Measurements from ENCODE around the gene CSTPP1.
"Not testable (repeated sequence)": the region's sequence is repeated elsewhere in the genome, so short reads cannot be mapped to it uniquely, and the experiment has no call there.

Gene CSTPP1

DNA sequence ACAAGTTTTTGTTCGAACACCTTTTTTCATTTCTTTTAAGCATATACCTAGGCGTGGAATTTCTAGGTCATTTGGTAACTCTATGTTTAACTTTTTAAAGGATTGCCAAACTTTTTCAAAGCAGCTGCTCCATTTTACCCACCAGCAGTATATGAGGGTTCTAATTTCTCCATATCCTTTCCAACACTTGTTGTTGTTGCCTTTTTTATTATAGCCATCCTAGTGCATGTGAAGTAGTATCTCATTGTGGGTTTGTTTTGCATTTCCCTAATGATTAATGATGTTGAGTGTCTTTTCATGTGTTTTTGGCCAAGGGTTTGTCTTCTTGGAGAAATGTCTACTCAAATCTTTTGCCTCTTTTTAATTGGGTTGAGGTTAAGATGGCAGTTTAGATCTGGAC is 24.5 kb downstream of the CSTPP1 start:
- DNase-seq: no peak

DNA sequence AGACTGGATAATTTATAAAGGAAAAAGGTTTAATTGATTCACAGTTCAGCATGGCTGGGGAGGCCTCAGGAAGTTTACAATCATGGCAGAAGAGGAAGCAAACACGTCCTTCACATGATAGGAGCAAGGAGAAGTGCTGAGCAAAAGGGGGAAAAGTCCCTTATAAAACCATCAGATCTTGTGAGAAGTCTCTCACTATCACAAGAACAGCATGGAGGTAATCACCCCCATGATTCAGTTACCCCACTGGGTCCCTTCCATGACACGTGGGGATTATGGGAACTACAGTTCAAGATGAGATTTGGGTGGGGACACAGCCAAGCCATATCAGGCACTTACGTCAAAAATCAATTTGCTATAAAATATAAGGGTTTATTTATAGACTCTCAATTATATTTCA is 25.3 kb downstream of the CSTPP1 start:
- DNase-seq: not testable (repeated sequence)

DNA sequence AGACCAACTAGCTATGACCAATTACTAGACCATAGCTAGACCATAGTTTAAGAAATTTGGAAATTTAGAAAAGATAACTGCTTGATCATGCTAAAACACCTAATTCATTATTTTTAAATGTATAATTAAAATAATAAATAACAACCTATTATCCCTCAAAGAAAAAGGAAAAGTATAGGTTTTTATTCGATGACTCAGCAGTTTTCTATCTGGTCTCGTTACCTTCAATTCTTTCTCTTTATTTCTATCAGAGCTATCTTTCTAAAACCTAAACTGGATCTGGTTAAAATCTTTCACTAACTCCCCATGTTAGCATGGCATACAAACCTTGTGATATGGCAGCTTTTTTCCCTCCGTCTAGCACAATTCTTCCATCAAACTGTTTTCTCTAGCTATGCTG is 27.3 kb downstream of the CSTPP1 start:
- DNase-seq: no peak

DNA sequence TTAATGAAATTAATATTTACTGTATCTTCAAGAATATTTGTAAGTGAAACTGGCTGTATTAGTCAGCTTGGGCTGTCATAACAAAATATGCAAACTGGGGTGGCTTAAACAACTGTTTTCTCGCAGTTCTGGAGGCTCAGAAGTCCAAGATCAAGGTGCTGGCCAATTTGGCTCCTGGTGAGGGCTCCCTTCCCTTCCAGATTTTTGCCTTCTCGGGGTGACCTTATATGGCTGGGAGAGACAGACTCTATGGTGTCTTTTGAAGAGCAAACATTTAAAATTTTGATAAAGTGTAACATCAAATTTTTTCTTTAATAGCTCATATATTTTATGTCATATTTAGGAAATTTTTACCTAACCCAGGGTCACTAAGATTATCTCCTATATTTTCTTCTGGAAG is 30.2 kb downstream of the CSTPP1 start:
- no peak for DNase-seq

DNA sequence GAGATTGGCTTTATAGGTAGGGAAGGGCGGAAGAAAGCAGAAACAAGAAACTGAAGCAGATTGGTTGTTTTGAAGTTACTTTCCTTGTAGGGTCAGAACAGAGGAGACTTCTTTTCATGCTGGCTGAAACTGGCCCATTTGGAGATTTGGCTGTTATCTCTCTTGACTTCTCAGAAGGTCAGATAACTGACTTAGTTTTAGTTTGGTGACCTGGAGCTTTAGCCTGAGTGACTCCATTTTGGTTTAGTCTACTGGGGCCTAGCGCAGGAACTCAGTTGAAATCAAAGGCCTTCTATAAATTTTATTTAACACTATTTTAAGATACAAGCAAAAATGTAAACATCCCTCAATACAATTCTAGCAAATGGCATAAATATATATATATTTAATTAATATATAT is 31.4 kb downstream of the CSTPP1 start:
- DNase-seq: no peak

DNA sequence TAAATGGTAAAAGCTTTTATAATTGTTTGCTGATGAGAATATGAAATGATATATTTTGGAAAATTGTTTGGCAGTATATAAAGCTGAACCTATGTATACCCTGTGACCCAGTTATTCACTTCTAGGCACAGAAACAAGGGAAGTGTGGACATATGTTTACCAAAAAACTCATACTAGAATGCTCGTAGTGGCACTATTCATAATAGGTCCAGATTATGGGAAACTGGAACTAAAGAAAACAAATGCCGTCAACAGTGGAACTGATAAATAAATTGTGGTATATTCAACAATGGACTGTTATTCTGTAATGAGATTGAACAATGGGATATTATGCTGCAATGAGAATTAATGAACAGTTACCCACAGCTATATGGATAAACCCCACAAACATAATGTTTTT is 32.8 kb downstream of the CSTPP1 start:
- no peak for DNase-seq

DNA sequence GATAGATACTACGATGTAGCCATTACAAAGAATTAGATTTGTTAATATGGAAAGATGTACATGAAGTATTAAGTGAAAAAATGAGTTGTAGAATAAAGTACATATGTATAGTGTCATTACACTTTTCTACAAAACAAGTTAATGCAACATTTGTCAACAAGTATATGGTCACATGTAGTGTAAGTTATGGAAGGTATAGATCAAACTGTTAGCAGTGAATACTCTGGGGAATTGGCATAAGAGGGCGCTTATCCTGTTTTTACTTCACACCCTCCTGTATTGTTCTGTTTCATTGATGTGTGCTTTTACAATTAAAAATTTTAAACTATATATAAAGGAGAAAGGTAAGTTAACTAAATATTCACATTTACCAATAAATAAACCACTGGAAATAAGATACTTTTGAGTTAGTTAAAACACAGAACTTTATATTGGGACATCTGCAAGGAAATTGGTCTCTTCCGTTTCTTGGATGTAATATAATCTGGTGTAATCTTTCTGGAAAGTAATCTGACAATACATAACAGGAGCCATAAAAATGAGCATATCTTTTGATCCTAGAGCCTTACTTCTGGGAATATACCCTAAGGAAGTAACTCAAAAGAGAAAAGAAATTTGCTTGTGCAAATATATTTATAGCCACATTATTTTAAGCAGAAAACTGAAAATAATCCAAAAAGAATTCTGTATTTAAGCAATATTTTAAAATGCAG is 34.5 kb downstream of the CSTPP1 start:
- DNase-seq: no peak

DNA sequence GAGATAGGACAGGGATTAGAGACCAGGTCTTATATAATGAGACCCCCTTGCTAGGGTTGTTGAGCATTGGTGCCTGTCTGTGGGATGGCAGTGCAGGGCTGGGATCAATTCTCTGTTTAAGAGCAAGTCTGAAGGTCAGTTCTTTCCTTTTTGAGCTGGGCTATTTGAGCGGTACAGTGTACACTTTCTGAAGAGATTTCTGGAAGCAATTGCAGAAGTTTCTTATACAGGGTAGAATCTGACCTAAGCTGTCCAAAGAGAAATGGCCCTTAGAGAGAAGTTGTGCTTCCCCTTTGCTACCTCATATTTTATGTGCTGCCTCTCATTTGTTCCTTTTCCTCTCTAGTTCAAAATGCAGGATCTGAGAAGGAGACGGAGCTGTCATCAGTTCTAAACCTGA is 35.8 kb downstream of the CSTPP1 start:
- DNase-seq: no peak

DNA sequence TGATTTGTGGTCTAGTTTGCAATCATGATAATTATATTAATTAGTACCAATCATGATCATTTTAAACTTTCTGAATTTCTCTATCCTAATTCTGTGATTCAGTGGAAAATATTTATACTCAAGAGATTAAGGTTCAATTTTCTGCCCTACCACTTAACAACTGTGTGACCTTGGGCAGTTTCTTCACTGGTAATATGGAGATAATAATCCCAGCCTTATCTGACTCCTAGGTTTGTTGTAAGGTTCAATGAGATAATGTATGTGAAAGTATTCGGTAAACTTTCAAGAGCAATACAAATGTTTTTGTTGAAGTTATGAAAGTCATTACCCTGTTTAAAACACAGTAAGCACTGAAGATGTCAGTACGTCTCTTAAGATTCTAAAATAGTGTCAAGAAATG is 36.3 kb downstream of the CSTPP1 start:
- no peak for DNase-seq

DNA sequence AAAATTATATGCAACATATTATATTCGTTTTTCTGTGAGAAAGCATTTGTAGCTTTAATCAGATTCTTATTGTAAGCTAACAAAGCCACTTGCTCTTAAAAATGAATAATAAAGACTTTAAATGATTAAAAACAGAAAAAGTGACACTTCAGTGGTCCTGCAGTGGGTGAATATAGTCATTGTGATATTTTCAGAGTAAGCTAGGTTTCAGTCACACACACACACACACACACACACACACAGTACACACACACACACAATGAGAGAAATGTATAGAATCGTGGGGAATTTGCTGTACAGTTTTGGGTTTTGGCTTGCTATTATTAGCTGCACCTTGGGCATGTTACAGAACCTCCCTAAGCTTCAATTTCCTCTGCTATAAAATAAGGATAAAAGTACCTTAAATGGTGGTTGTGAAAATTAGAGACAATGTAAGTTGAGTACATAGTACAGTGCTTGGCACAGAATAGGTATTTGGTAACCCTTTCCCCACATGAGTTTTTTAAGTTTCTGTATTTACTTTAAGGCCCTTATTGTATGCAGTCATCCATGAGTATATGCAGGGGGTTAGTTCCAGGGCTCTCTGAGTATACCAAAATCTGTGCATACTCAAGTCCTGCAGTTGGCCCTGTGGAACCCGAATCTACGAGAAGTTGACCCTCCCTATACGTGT is 39.8 kb downstream of the CSTPP1 start:
- no peak for DNase-seq

DNA sequence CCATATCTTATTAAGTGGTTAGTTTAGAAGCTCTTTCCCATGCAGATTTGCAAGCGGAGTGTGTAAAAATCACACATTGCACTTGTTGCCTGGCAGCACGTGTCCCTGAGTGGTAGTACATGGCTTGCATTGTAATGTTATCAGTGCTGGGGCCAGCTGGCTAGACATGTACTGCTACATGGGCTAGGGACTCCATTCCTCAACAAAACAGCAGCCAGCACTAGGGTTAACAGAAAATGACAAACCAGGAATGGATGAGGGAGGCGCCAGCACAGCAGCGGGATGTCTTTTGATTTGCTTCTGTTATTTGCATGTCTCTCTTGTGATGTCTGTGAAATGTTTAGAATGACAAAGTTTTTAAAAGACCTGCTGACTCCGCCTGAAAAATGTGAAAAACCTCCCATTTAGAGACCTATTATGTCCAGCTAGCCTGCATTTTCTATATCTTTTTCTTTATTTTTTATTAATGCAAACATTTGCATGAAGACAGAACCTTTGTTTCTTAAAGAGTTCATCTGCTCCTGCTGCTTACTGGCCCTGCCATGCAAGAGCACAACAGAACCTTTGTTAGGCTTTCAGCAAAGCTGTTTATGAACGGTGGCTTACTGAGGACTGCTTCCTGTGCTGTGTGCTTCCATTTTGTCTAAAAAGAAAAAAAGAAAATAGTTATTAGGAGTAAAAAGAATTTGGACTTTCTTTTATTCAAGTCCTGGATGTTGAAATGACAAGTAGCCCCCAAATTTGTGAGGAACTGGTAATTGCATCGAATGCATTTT is 40.7 kb downstream of the CSTPP1 start:
- no peak for DNase-seq

DNA sequence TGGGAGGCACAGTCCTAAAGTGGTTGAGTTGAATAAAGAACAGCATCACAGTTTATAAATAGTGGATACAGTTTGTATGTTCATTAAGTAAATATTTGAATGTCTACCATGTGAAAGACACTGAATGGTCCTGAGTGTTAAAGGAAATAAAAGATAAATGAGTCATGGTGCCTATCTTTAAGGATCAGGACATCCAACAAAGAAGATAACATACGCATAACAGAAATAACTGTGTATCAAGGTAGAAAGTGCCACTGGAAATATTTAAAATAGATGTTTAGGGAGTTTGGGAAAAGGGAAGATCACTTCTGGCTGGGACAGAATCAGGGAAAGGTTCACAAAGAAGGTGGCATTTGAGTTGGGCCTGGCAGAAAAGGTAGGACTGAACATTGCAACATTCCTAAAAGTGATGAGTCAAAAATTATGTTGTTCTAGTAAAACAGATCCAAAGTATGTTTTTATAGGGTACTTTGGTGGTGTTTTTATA is 41.5 kb downstream of the CSTPP1 start:
- no peak for DNase-seq

DNA sequence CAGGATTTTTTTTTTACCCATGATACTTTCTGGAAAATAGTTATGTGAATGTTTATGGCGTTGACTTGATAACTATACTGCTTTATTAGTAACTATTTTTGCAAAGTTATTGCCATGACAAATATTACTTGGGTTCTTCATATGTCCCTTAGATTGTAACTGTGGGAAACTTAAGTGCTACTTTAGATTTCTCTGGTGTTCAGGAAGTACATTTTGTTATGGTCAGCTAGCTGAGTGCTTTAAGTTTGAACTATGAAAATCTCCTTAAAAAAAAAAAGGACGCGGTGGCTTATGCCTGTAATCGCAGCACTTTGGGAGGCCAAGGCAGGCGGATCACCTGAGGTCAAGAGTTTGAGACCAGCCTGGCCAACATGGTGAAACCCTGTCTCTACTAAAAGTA is 42.8 kb downstream of the CSTPP1 start:
- DNase-seq: no peak

DNA sequence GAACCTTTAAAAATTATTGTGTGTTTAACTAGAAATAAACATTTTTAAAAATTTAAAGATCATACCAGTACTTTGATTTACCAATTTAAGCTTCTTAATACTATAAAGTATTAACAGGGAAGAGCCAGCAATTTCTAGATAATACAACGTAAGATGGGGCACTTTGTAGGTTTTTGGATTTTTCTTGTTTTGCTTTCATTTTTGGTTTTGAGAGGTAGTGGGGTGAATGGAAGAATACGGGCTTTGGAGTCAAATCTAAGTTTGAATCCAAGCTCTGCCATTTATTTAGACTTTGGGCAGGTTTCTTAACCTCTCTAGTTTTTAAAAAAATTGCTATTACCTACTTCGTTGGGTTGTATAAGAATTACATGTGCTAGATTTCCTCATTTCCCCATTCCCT is 44.9 kb downstream of the CSTPP1 start:
- no peak for DNase-seq

DNA sequence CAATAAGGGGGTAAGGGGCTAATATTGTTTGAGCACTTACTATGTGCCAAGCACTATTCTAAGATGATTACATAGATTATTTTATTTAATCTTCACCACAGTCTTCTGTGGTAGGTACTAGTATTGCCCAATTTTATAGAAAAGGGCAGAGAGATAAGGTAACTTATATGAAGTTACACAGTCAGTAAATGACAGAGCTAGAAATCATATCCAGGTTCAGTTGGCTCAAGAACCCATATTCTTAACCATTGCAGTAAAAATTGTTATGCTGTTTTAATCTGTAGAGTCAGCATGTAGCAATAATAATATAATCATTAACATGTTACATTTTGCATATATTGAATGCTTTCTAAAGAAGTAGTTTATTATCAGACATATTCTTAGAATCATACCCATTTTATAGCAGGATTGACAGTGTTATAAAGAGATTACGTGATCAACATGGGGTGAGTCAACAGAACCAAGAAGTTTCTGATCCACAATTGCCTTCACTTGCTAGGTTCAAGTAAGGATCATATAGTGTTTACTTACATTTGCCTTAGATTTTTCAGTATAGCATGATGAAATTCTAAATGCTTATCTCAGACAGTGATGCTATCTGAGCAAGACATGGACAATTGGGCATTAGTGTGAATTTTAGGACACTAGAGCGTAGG is 46.4 kb downstream of the CSTPP1 start:
- no peak for DNase-seq

DNA sequence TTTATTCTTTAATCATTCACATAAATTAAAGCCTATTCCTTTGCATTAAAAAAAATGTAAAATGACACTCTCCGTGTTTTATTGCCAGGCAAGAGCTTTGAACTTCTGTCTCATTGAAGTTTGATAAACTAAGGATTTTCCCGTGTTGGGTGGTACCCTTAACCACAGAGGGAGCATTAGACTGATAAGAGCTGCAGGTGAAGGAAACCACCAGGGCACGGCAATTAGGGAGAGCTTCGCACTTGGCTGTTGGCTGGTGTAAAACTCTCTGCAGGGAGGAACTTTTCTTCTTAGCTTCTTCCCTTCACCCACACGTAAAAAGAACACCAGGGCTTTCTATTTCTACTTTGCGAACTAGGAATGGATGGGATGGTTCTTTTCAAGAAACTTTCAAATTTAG is 47.0 kb downstream of the CSTPP1 start:
- DNase-seq: no peak

DNA sequence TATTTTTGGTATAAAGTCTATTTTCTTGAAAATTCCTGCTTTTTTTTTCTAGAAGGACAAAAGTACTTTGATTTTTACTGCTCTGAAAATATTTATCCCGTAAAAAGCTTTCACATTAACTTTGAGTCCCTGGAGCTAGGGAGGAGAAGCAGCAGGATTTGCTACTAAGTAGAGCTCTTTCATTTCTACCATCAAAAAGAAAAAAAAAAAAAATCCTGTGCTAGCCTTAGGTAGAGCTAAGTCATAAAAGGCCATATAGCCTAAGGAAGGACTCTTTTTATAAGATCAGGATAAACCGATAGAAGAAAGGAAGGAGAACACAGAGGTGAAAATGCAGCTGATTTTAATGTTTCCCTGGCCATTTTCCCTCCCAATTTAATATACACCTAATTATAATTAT is 48.0 kb downstream of the CSTPP1 start:
- DNase-seq: no peak

DNA sequence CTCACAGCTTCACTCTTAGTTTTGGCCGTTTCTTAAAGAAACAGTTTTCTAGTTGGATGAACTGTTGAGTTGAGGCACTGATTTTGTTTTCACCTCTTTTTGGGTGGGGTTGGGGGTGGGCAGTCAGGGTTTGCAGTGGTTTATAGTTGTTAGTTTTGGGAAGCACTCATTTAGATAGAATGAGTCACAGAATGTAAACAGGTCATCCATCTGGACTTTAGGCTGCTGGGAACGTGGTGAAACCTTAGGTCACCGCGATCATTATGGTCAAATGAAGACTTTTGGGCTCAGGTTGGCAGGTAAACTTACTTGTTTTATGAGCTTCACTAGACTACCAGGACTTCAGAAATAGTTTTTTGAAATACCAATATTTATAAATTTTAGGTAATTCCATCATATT is 48.4 kb downstream of the CSTPP1 start:
- no peak for DNase-seq

DNA sequence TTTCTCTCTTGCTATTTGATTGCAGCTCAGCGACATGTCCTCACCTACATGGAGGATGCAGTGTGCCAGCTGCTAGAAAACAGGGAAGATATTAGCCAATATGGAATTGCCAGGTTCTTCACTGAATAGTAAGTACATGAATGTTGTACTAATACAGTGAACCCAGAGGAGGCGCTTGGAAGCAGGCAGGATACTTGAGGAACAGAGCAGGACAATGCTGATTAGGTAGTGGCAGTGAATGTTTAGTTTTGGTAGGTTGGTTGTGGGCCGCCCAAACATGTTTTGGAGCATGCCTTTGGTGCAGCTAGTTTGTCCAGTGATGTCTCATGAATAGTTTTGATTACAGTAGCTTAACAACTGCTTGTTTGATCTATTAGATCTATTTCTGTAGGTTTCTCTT is 50.6 kb downstream of the CSTPP1 start:
- DNase-seq: no peak

DNA sequence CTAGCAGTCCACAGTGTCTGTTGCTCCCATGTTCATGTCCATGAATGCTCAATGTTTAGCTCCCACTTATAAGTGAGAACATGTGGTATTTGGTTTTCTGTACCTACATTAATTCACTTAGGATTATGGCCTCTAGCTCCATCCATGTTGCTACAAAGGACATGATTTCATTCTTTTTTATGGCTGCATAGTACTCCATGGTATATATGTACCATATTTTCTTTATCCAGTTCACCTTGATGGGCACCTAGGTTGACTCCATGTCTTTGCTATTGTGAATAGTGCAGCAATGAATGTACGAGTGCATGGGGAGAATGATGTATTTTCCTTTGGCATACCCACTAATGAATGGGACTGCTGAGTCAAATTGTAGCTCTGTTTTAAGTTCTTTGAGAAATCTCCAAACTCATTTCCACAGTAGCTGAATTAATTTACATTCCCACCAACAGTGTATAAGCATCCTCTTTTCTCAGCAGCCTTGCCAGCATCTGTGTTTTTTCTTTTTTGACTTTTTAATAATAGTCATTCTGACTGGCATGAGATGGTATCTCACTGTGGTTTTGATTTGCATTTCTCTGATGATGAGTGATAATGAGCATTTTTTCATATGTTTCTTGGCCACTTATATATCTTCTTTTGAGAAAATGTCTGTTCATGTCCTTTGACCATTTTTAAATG is 53.4 kb downstream of the CSTPP1 start:
- DNase-seq: not testable (repeated sequence)

DNA sequence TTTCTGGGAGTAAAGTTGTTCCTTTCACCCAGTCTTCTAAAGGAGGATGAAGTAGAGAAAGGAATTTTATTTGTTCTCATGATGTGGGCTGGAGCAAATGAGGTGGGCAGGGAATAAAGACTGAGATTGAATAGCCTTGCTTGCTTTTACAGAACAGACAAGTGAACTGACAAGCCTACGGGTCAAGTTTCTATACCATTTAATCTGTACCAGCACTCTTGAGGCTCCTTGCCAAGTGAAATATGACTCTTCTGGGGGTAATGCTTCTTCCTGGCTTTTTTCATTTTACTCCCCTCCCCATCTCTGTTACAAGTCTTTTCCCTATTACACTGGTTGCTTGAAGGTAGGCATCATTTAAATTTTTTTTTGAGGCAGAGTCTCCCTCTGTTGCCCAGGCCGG is 54.8 kb downstream of the CSTPP1 start:
- DNase-seq: no peak

DNA sequence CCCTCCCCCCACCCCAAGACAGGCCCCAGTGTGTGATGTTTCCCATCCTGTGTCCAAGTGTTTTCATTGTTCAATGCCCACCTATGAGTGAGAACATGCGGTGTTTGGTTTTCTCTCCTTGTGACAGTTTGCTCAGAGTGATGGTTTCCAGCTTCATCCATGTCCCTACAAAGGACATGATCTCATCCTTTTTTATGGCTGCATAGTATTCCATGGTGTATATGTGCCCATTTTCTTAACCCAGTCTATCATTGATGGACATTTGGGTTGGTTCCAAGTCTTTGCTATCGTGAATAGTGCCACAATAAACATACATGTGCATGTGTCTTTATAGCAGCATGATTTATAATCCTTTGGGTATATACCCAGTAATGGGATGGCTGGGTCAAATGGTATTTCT is 55.8 kb downstream of the CSTPP1 start:
- DNase-seq: not testable (repeated sequence)

DNA sequence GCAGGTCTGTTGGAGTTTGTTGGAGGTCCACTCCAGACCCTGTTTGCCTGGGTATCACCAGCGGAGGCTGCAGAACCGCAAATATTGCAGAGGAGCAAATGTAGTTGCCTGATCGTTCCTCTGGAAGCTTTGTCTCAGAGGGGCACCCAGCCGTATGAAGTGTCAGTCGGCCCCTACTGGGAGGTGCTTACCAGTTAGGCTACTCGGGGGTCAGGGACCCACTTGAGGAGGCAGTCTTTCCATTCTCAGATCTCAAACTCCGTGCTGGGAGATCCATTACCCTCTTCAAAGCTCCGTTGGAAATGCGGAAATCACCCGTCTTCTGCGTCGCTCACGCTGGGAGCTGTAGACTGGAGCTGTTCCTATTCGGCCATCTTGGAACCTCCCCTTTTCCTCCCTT is 61.2 kb downstream of the CSTPP1 start:
- DNase-seq: not testable (repeated sequence)
